Upper lobe of left lung (tissue), 6 donors: ENCODE measurements around the gene FADS2. TPM values are rescaled to one million over a fixed set of nuclear protein-coding genes. Genes with fewer than 3 reads are reported as not detected.

Experiments
- ATAC-seq, 2 donors: fragments of 200-7000 bp; cut with Tn5 transposase; one replicate each; pipeline ENCODE4 v1.9.1; 2022; ENCODE audit warnings: mild to moderate bottlenecking in 2 of 2, moderate library complexity in 2 of 2; ENCODE audit not compliant: low FRiP score in 2 of 2
- DNase-seq, 2 donors: peaks; one replicate each; pipeline ENCODE4 v3.0.0-alpha.2; 2019 to 2020
- H3K27ac ChIP-seq, 4 donors: fragments of 200-600 bp; sonication (generic); one replicate each; pipeline ENCODE4 v1.5.1; 2016 to 2019
- H3K27me3 ChIP-seq, 4 donors: fragments of 200-600 bp; sonication (generic); one replicate each; pipeline ENCODE4 v1.5.1; 2017 to 2019
- H3K36me3 ChIP-seq, 4 donors: fragments of 200-600 bp; sonication (generic); one replicate each; pipeline ENCODE4 v1.5.1; 2016 to 2019
- H3K4me1 ChIP-seq, 4 donors: fragments of 200-600 bp; sonication (generic); one replicate each; pipeline ENCODE4 v1.5.1; 2018 to 2019
- H3K4me3 ChIP-seq, 4 donors: fragments of 200-600 bp; sonication (generic); one replicate each; pipeline ENCODE4 v1.5.1; 2017 to 2019; ENCODE audit warnings: mild to moderate bottlenecking in 2 of 4, moderate library complexity in 1 of 4
- H3K9me3 ChIP-seq, 4 donors: fragments of 200-600 bp; sonication (generic); one replicate each; pipeline ENCODE4 v1.5.1; 2018 to 2019
- EP300 ChIP-seq, 4 donors: sonication (generic); formaldehyde crosslinking; IDR thresholded peaks; one replicate each; pipeline ENCODE4 v1.5.1; 2017; ENCODE audit warnings: antibody characterized with exemption in 4 of 4, control low read depth in 2 of 4
- POLR2A ChIP-seq, 4 donors: fragments of 450-650 bp; IDR thresholded peaks; one replicate each; pipeline ENCODE4 v1.5.1; 2016 to 2017; ENCODE audit warnings: antibody characterized with exemption in 4 of 4, mild to moderate bottlenecking in 2 of 4
- POLR2AphosphoS5 ChIP-seq, 2 donors: sonication (generic); formaldehyde crosslinking; IDR thresholded peaks; one replicate each; pipeline ENCODE4 v1.5.1; 2017; ENCODE audit warnings: antibody characterized with exemption in 2 of 2
- WGBS, 2 donors: methylation state at CpG; one replicate each; pipeline ENCODE4 v1.1.5; 2017 to 2018; 5-methylcytosine and 5-hydroxymethylcytosine counted together
- total RNA-seq, 6 donors: library from RNA; depleted of rRNA in 4 of 6; stranded (reverse); fragments of >200 nt in 4 of 6; gene quantifications; one replicate each; pipeline versions ENCODE4 v1.1.0 to v1.2.1, GENCODE V29; 2016 to 2021
- TF ChIP-seq, protein P1 (sequence below), 6 experiments: fragments of 450-650 bp in 4 of 6; fragments of 200-600 bp in 2 of 6; sonication (generic) in 2 of 6; IDR thresholded peaks; one replicate each; pipeline ENCODE4 v1.5.1; 2016 to 2019; ENCODE audit warnings: antibody characterized with exemption in 6 of 6
- donor health status: DM: no; HTN: no; CAD: no; lungs with moderate emphysema.
- donor health status: DM: no; HTN: yes; CAD: no; lungs with severe emphysema.

FADS2 gene
- total RNA-seq, 6 donors from 2014 or later: 13.5 to 92.5 (median 50.7) TPM

DNA sequence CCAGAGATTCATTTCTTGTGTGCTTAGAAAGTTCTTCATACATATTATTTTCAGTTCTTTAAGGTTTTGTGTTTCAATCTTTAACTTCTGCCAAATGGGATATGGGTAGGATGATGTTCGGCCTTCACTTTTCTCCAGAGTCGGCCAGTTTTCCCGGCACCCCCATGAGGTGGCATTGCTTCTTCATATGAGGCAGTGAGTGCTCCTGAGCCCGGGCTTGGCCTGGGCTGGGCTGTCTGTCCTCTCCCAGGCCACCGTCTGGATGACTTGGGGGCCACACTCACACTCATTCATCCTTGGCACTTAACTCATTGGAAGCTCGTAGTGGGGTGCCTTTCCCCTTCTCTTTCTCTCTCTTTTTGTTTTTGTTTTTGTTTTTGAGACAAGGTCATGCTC lies 23.8 kb downstream of the FADS2 start:
- peaks cover 4 to 68% (median 34%) of the 10 kb centered on the region in 4 donors for H3K36me3 ChIP-seq
- ATAC-seq (no peak), DNase-seq (peak in 1 of 2 donors; percentile 42)
- TF ChIP-seq EP300 (IDR thresholded peaks at IDR 0.05): no peak
- no peak for TF ChIP-seq POLR2A (IDR thresholded peaks at IDR 0.05)
- no peak for TF ChIP-seq POLR2AphosphoS5 (IDR thresholded peaks at IDR 0.05)
- TF ChIP-seq, protein P1, sequence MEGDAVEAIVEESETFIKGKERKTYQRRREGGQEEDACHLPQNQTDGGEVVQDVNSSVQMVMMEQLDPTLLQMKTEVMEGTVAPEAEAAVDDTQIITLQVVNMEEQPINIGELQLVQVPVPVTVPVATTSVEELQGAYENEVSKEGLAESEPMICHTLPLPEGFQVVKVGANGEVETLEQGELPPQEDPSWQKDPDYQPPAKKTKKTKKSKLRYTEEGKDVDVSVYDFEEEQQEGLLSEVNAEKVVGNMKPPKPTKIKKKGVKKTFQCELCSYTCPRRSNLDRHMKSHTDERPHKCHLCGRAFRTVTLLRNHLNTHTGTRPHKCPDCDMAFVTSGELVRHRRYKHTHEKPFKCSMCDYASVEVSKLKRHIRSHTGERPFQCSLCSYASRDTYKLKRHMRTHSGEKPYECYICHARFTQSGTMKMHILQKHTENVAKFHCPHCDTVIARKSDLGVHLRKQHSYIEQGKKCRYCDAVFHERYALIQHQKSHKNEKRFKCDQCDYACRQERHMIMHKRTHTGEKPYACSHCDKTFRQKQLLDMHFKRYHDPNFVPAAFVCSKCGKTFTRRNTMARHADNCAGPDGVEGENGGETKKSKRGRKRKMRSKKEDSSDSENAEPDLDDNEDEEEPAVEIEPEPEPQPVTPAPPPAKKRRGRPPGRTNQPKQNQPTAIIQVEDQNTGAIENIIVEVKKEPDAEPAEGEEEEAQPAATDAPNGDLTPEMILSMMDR (IDR thresholded peaks at IDR 0.05): no peak
- H3K4me1 ChIP-seq: no peaks in the 10 kb centered on the region
- H3K27ac ChIP-seq: no peak overlapping the region
- no peak overlapping the region for H3K4me3 ChIP-seq
- no peaks in the 10 kb centered on the region for H3K27me3 ChIP-seq
- 93 to 94% methylated on average over 6 of the region's 6 CpGs for WGBS, 2 donors
- H3K9me3 ChIP-seq: no peaks in the 10 kb centered on the region

DNA sequence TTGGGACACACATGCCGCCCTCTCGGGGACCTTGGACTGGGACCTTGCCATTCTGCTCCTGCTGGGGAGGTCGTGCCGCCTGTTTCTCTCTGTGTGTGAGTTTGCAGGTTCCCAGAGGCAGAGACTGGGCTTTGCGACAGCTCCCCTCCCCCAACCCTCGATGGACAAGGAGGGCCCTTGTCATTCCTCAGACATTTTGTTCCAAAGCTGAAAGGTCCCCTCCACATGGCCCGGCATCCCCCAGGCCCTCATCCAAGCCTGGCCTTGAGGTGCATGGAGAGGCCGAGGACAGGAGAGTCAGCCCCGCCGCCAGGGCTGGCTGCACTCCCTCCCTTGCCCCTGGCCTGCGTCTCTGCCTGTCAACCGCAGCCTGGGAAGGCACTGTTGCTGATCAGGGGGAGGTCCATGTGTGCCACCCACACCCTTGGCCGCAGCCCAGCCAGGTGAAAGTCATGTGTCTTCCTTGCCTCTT lies 25.6 kb downstream of the FADS2 start:
- peaks cover 6 to 64% (median 36%) of the 10 kb centered on the region in 4 donors for H3K36me3 ChIP-seq
- WGBS, 2 donors: 64 to 79% methylated on average over 12 to 13 of the region's 13 CpGs

DNA sequence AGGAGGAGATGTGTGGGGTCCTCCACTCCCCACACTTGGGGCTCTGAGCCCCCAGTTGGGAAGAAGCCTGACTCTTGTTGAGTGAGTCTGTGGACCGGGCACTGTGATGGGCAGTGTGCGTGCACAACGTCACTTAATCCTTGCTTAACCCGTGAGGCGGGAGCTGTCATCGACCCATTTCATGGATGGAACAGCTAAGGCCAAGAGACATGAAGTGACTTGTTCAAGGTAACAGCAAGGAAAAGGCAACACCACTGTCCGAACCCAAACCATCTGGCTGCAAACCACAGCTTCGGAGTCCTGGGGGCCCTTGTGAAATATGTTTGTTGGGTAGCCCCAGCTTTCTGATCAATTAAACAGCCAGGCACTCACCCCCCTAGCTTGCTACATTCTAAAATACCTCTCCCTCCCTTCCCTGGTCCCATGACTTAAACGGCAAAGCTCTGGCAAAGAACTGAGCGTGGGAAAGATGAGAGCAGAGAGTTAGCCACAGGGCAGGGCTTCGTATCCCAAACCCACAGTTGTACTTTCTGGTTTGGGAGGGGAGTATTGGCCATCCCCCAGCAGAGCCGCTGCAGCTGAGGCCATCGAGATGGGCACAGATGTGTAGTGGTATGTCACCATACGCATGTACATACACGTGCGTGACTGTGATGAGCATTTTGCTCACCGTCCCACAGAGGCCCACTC lies 26.3 kb downstream of the FADS2 start:
- Histone ChIP-seq H3K27ac (no peak overlapping the region), H3K4me3 (no peak overlapping the region), H3K4me1 (no peaks in the 10 kb centered on the region), H3K9me3 (no peaks in the 10 kb centered on the region), H3K36me3 (peaks cover under 1 to 63% (median 36%) of the 10 kb centered on the region in 4 donors), H3K27me3 (no peaks in the 10 kb centered on the region)
- no peak for TF ChIP-seq EP300 (IDR thresholded peaks at IDR 0.05)
- 93 to 95% methylated on average over 15 to 17 of the region's 17 CpGs for WGBS, 2 donors
- DNase-seq (no peak), ATAC-seq (peak in 1 of 2 donors; percentile 5)

More for the DNA sequence above, 25.6 kb downstream of the FADS2 start:
- DNase-seq: peak in 1 of 2 donors; percentile 51
- no peak overlapping the region for H3K4me3 ChIP-seq
- H3K4me1 ChIP-seq: no peaks in the 10 kb centered on the region
- H3K27ac ChIP-seq: no peak overlapping the region
- TF ChIP-seq POLR2A (IDR thresholded peaks at IDR 0.05): no peak
- TF ChIP-seq EP300 (IDR thresholded peaks at IDR 0.05): no peak
- TF ChIP-seq, protein P1 (IDR thresholded peaks at IDR 0.05): no peak
- no peak for TF ChIP-seq POLR2AphosphoS5 (IDR thresholded peaks at IDR 0.05)
- no peaks in the 10 kb centered on the region for H3K27me3 ChIP-seq
- H3K9me3 ChIP-seq: no peaks in the 10 kb centered on the region
- no peak for ATAC-seq

GRCh38 chr11:61854966-61855714 lies 27.0 kb downstream of the FADS2 start:
- Histone ChIP-seq H3K4me1 (no peaks in the 10 kb centered on the region), H3K27ac (no peak overlapping the region), H3K9me3 (no peaks in the 10 kb centered on the region), H3K36me3 (peaks cover 0 to 62% (median 35%) of the 10 kb centered on the region in 4 donors), H3K4me3 (no peak overlapping the region), H3K27me3 (no peaks in the 10 kb centered on the region)
- DNase-seq (peak in 1 of 2 donors; percentile 55), ATAC-seq (no peak)
- TF ChIP-seq, protein P1 (IDR thresholded peaks at IDR 0.05): no peak
- TF ChIP-seq POLR2AphosphoS5 (IDR thresholded peaks at IDR 0.05): no peak
- no peak for TF ChIP-seq POLR2A (IDR thresholded peaks at IDR 0.05)
- no peak for TF ChIP-seq EP300 (IDR thresholded peaks at IDR 0.05)
- WGBS, 2 donors: 93 to 100% methylated on average over 2 to 14 of the region's 14 CpGs

DNA sequence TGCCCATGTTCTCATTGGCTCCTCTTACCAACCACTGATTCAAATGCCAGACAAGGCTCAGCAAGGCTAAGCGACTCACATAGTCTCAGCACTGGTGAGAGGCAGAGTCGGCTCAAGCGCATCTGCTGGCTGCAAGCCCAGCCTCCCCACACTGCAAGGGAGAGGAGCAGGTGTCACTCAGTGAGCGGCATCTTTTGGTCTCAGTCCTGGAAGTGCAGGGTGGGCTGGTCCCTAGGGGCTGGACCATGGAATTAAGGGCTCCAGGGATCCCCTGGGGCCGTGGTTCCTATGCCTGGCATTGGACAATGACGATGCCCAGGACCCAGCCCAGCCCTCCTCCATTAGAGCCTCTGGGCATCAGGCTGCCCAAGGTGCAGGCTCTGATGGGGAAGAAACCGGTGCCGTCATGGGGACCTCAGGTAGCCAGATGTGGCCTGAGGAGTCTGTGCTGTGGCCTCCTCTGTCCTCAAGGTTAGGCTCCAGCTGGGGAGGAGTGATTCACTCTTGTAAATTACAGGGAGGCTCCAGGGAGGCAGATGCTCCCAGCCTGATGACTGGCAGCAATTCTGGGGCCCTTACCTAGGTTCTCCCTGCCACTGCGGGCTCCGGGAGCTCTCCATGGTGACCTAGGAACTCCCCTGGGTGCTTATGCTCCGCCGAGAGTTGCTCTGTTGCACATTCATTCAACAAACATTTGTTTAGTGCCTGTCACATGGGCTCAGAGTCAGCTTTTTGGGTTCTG lies 28.0 kb downstream of the FADS2 start:
- peaks cover 0 to 53% (median 33%) of the 10 kb centered on the region in 4 donors for H3K36me3 ChIP-seq
- TF ChIP-seq POLR2AphosphoS5 (IDR thresholded peaks at IDR 0.05) (no peak), POLR2A (IDR thresholded peaks at IDR 0.05) (no peak)
- ATAC-seq (no peak), DNase-seq (no peak)
- H3K27me3 ChIP-seq: no peaks in the 10 kb centered on the region
- H3K4me3 ChIP-seq: no peak overlapping the region
- H3K4me1 ChIP-seq: no peaks in the 10 kb centered on the region
- WGBS, 2 donors: 96% methylated on average over 12 of the region's 12 CpGs; no CpG with 5 or more reads in 1 of the 2 donors
- H3K9me3 ChIP-seq: no peaks in the 10 kb centered on the region
- no peak overlapping the region for H3K27ac ChIP-seq
